ENCODE data around the gene EPS15. TPM values are rescaled to one million over a fixed set of nuclear protein-coding genes. Genes with fewer than 3 reads are reported as not detected.
A peak's percentile ranks its signal among the peaks of the same experiment; 100 is the strongest.
"Not testable (repeated sequence)": the region's sequence is repeated elsewhere in the genome, so short reads cannot be mapped to it uniquely, and the experiment has no call there.

EPS15 gene
- total RNA-seq, 1 experiment from 2014 or later = 31.7 TPM

GRCh38 chr1:51494138-51494830 lies 24.8 kb downstream of the EPS15 start:
- H3K27ac ChIP-seq = no peak overlapping the region
- no peak for DNase-seq (ENCODE audit: low read depth in 1 of 2, low spot score in 2 of 2)
- no peak overlapping the region for H3K4me3 ChIP-seq
- H3K4me1 ChIP-seq (replicated peaks) = no peaks in the 10 kb centered on the region; the same call in 1 of the 2 replicates
- H3K27me3 ChIP-seq (replicated peaks) = no peaks in the 10 kb centered on the region
- peaks cover under 1% of the 10 kb centered on the region; the same call in 1 of the 2 replicates for H3K36me3 ChIP-seq
- H3K9me3 ChIP-seq (replicated peaks) = no peaks in the 10 kb centered on the region

- no peaks in the 10 kb centered on the region for H3K9me3 ChIP-seq (replicated peaks)
- no peaks in the 10 kb centered on the region; the same call in 1 of the 2 replicates for H3K4me1 ChIP-seq (replicated peaks)
- DNase-seq (ENCODE audit: low read depth in 1 of 2, low spot score in 2 of 2) = no peak
- H3K27me3 ChIP-seq (replicated peaks) = no peaks in the 10 kb centered on the region
- H3K27ac ChIP-seq = no peak overlapping the region
- H3K4me3 ChIP-seq = no peak overlapping the region
- no peaks in the 10 kb centered on the region for H3K36me3 ChIP-seq
These were observed 27.7 kb downstream of the EPS15 start for GRCh38 chr1:51491166-51491981.

GRCh38 chr1:51489472-51489871 lies 29.6 kb downstream of the EPS15 start:
- Histone ChIP-seq H3K36me3 (no peaks in the 10 kb centered on the region), H3K9me3 (replicated peaks) (no peaks in the 10 kb centered on the region), H3K27ac (no peak overlapping the region), H3K4me3 (no peak overlapping the region), H3K27me3 (replicated peaks) (no peaks in the 10 kb centered on the region), H3K4me1 (replicated peaks) (no peaks in the 10 kb centered on the region; the same call in 1 of the 2 replicates)
- DNase-seq (ENCODE audit: low read depth in 1 of 2, low spot score in 2 of 2) = no peak

- Histone ChIP-seq H3K9me3 (replicated peaks) (no peaks in the 10 kb centered on the region), H3K27ac (no peak overlapping the region), H3K27me3 (replicated peaks) (no peaks in the 10 kb centered on the region), H3K36me3 (no peaks in the 10 kb centered on the region), H3K4me1 (replicated peaks) (peaks cover under 1% of the 10 kb centered on the region), H3K4me3 (no peak overlapping the region)
- DNase-seq (ENCODE audit: low read depth in 1 of 2, low spot score in 2 of 2) = no peak
These were observed 30.6 kb downstream of the EPS15 start for GRCh38 chr1:51488372-51489050.

- Histone ChIP-seq H3K36me3 (no peaks in the 10 kb centered on the region), H3K4me1 (replicated peaks) (peaks cover 9% of the 10 kb centered on the region), H3K27me3 (replicated peaks) (no peaks in the 10 kb centered on the region), H3K27ac (no peak overlapping the region), H3K4me3 (no peak overlapping the region), H3K9me3 (replicated peaks) (no peaks in the 10 kb centered on the region)
- no peak for DNase-seq (ENCODE audit: low read depth in 1 of 2, low spot score in 2 of 2)
These were observed 31.4 kb downstream of the EPS15 start for GRCh38 chr1:51487628-51488027.

- Histone ChIP-seq H3K9me3 (replicated peaks) (no peaks in the 10 kb centered on the region), H3K27me3 (replicated peaks) (no peaks in the 10 kb centered on the region), H3K4me3 (no peak overlapping the region), H3K36me3 (peaks cover 7% of the 10 kb centered on the region), H3K4me1 (replicated peaks) (peaks cover 13% of the 10 kb centered on the region), H3K27ac (no peak overlapping the region)
- DNase-seq (ENCODE audit: low read depth in 1 of 2, low spot score in 2 of 2) = no peak
These were observed 34.5 kb downstream of the EPS15 start for GRCh38 chr1:51484591-51484990.

GRCh38 chr1:51482881-51483280 lies 36.2 kb downstream of the EPS15 start:
- H3K4me3 ChIP-seq = no peak overlapping the region
- H3K27me3 ChIP-seq (replicated peaks) = no peaks in the 10 kb centered on the region
- H3K4me1 ChIP-seq (replicated peaks) = peaks cover 13% of the 10 kb centered on the region
- H3K9me3 ChIP-seq (replicated peaks) = no peaks in the 10 kb centered on the region
- peak overlapping the region; percentile 39 for H3K27ac ChIP-seq
- peak in 1 of 2 experiments; percentile 26 for DNase-seq (ENCODE audit: low read depth in 1 of 2, low spot score in 2 of 2)
- peaks cover 18% of the 10 kb centered on the region for H3K36me3 ChIP-seq

GRCh38 chr1:51474832-51475620 lies 44.0 kb downstream of the EPS15 start:
- H3K9me3 ChIP-seq (replicated peaks); H3K4me3 ChIP-seq; H3K4me1 ChIP-seq (replicated peaks); H3K27me3 ChIP-seq (replicated peaks); H3K27ac ChIP-seq; DNase-seq (ENCODE audit: low read depth in 1 of 2, low spot score in 2 of 2): not testable (repeated sequence)
- H3K36me3 ChIP-seq = peaks cover 28% of the 10 kb centered on the region

GRCh38 chr1:51473331-51474115 lies 45.5 kb downstream of the EPS15 start:
- no peaks in the 10 kb centered on the region for H3K27me3 ChIP-seq (replicated peaks)

GRCh38 chr1:51472359-51472758 lies 46.7 kb downstream of the EPS15 start:
- Histone ChIP-seq H3K27me3 (replicated peaks) (no peaks in the 10 kb centered on the region), H3K36me3 (peaks cover 16% of the 10 kb centered on the region), H3K4me1 (replicated peaks) (no peaks in the 10 kb centered on the region), H3K9me3 (replicated peaks) (no peaks in the 10 kb centered on the region), H3K27ac (no peak overlapping the region), H3K4me3 (no peak overlapping the region)
- DNase-seq (ENCODE audit: low read depth in 1 of 2, low spot score in 2 of 2) = no peak

More at GRCh38 chr1:51473331-51474115, 45.5 kb downstream of the EPS15 start:
- H3K4me1 ChIP-seq (replicated peaks) = no peaks in the 10 kb centered on the region
- no peak overlapping the region for H3K27ac ChIP-seq
- no peaks in the 10 kb centered on the region for H3K9me3 ChIP-seq (replicated peaks)
- H3K36me3 ChIP-seq = peaks cover 17% of the 10 kb centered on the region
- no peak for DNase-seq (ENCODE audit: low read depth in 1 of 2, low spot score in 2 of 2)
- H3K4me3 ChIP-seq = no peak overlapping the region

GRCh38 chr1:51469518-51469917 lies 49.5 kb downstream of the EPS15 start:
- H3K27ac ChIP-seq = no peak overlapping the region
- H3K4me3 ChIP-seq = no peak overlapping the region
- no peaks in the 10 kb centered on the region for H3K4me1 ChIP-seq (replicated peaks)
- DNase-seq (ENCODE audit: low read depth in 1 of 2, low spot score in 2 of 2) = no peak
- peaks cover 23% of the 10 kb centered on the region for H3K36me3 ChIP-seq
- no peaks in the 10 kb centered on the region for H3K27me3 ChIP-seq (replicated peaks)
- no peaks in the 10 kb centered on the region for H3K9me3 ChIP-seq (replicated peaks)

- Histone ChIP-seq H3K4me1 (replicated peaks) (no peaks in the 10 kb centered on the region), H3K9me3 (replicated peaks) (no peaks in the 10 kb centered on the region), H3K4me3 (no peak overlapping the region), H3K27ac (no peak overlapping the region), H3K36me3 (peaks cover 25% of the 10 kb centered on the region), H3K27me3 (replicated peaks) (no peaks in the 10 kb centered on the region)
- DNase-seq (ENCODE audit: low read depth in 1 of 2, low spot score in 2 of 2) = no peak
These were observed 54.2 kb downstream of the EPS15 start for GRCh38 chr1:51464828-51465227.

GRCh38 chr1:51463561-51463960 lies 55.5 kb downstream of the EPS15 start:
- H3K27ac ChIP-seq = no peak overlapping the region

More at GRCh38 chr1:51463561-51463960, 55.5 kb downstream of the EPS15 start:
- H3K27me3 ChIP-seq (replicated peaks) = no peaks in the 10 kb centered on the region
- no peaks in the 10 kb centered on the region for H3K4me1 ChIP-seq (replicated peaks)
- H3K4me3 ChIP-seq = no peak overlapping the region
- no peaks in the 10 kb centered on the region for H3K9me3 ChIP-seq (replicated peaks)
- H3K36me3 ChIP-seq = peaks cover 23% of the 10 kb centered on the region
- DNase-seq (ENCODE audit: low read depth in 1 of 2, low spot score in 2 of 2) = no peak

Measured in SJSA1 (cell line).